ENCODE results near the gene KCNQ1. TPM values are rescaled to one million over a fixed set of nuclear protein-coding genes. Genes with fewer than 3 reads are reported as not detected.

Gene KCNQ1
- total and polyA plus RNA-seq, 2 donors (not counting 1 experiment from before 2014, with no cell fraction given) = not detected

GRCh38 chr11:2881981-2882375, 437.2 kb downstream of the KCNQ1 start:
- Histone ChIP-seq H3K27me3 (ENCODE audit: control insufficient read depth, insufficient read depth, low read length) (peaks cover 5% of the 10 kb centered on the region), H3K27ac (ENCODE audit: insufficient read depth, low read length) (no peak overlapping the region), H3K4me2 (ENCODE audit: extremely low read depth, insufficient read depth, low read length) (no peak overlapping the region), H3K4me3 (replicated peaks in 1 of 4; ENCODE audit: control extremely low read depth in 1 of 4, insufficient read depth in 1 of 4, low read depth in 3 of 4, low read length in 4 of 4) (no peak overlapping the region), H2AFZ (ENCODE audit: low read length) (no peak overlapping the region), H4K20me1 (ENCODE audit: control insufficient read depth, extremely low read depth, insufficient read depth, low read length) (no peaks in the 10 kb centered on the region), H3K36me3 (ENCODE audit: control insufficient read depth, insufficient read depth, low read length) (no peaks in the 10 kb centered on the region), H3K79me2 (ENCODE audit: control insufficient read depth, insufficient read depth, low read length) (no peaks in the 10 kb centered on the region), H3K9me3 (ENCODE audit: control insufficient read depth, insufficient read depth, low read depth, low read length) (no peaks in the 10 kb centered on the region), H3K9ac (ENCODE audit: insufficient read depth, low read length) (no peak overlapping the region), H3K4me1 (ENCODE audit: control insufficient read depth, extremely low read depth, insufficient read depth, low read length) (no peaks in the 10 kb centered on the region)
- no peak for DNase-seq (ENCODE audit: low read depth in 2 of 2)
- TF ChIP-seq CTCF (conservative IDR thresholded peaks at IDR 0.05 in 1 of 2, IDR thresholded peaks at IDR 0.05 in 1 of 2; ENCODE audit: low read depth in 1 of 2, low read length in 2 of 2) (no peak), EZH2 (IDR thresholded peaks at IDR 0.05; ENCODE audit: low read length, missing control alignments) (no peak)

- Histone ChIP-seq H3K4me2 (ENCODE audit: extremely low read depth, insufficient read depth, low read length) (no peak overlapping the region), H3K27ac (ENCODE audit: insufficient read depth, low read length) (no peak overlapping the region), H4K20me1 (ENCODE audit: control insufficient read depth, extremely low read depth, insufficient read depth, low read length) (no peaks in the 10 kb centered on the region), H3K4me3 (replicated peaks in 1 of 4; ENCODE audit: control extremely low read depth in 1 of 4, insufficient read depth in 1 of 4, low read depth in 3 of 4, low read length in 4 of 4) (peak overlapping the region in 2 of 4 experiments; percentile 75 to 77), H3K79me2 (ENCODE audit: control insufficient read depth, insufficient read depth, low read length) (no peaks in the 10 kb centered on the region), H3K9me3 (ENCODE audit: control insufficient read depth, insufficient read depth, low read depth, low read length) (no peaks in the 10 kb centered on the region), H2AFZ (ENCODE audit: low read length) (no peak overlapping the region), H3K36me3 (ENCODE audit: control insufficient read depth, insufficient read depth, low read length) (no peaks in the 10 kb centered on the region), H3K27me3 (ENCODE audit: control insufficient read depth, insufficient read depth, low read length) (peaks cover 5% of the 10 kb centered on the region), H3K4me1 (ENCODE audit: control insufficient read depth, extremely low read depth, insufficient read depth, low read length) (no peaks in the 10 kb centered on the region), H3K9ac (ENCODE audit: insufficient read depth, low read length) (no peak overlapping the region)
- DNase-seq (ENCODE audit: low read depth in 2 of 2) = no peak
- TF ChIP-seq CTCF (conservative IDR thresholded peaks at IDR 0.05 in 1 of 2, IDR thresholded peaks at IDR 0.05 in 1 of 2; ENCODE audit: low read depth in 1 of 2, low read length in 2 of 2) (no peak), EZH2 (IDR thresholded peaks at IDR 0.05; ENCODE audit: low read length, missing control alignments) (no peak)
Observed at GRCh38 chr11:2882396-2883110, 437.7 kb downstream of the KCNQ1 start.

- peak overlapping the region; percentile 50 to 77 (median 72) for H3K4me3 ChIP-seq (replicated peaks in 1 of 4; ENCODE audit: control extremely low read depth in 1 of 4, insufficient read depth in 1 of 4, low read depth in 3 of 4, low read length in 4 of 4)
- H3K4me1 ChIP-seq (ENCODE audit: control insufficient read depth, extremely low read depth, insufficient read depth, low read length) = no peaks in the 10 kb centered on the region
- H3K9me3 ChIP-seq (ENCODE audit: control insufficient read depth, insufficient read depth, low read depth, low read length) = no peaks in the 10 kb centered on the region
- no peak overlapping the region for H2AFZ ChIP-seq (ENCODE audit: low read length)
- H4K20me1 ChIP-seq (ENCODE audit: control insufficient read depth, extremely low read depth, insufficient read depth, low read length) = no peaks in the 10 kb centered on the region
- H3K9ac ChIP-seq (ENCODE audit: insufficient read depth, low read length) = peak overlapping the region; percentile 66
- H3K79me2 ChIP-seq (ENCODE audit: control insufficient read depth, insufficient read depth, low read length) = no peaks in the 10 kb centered on the region
- TF ChIP-seq CTCF (conservative IDR thresholded peaks at IDR 0.05 in 1 of 2, IDR thresholded peaks at IDR 0.05 in 1 of 2; ENCODE audit: low read depth in 1 of 2, low read length in 2 of 2) (no peak), EZH2 (IDR thresholded peaks at IDR 0.05; ENCODE audit: low read length, missing control alignments) (no peak)
- peak overlapping the region; percentile 64 for H3K4me2 ChIP-seq (ENCODE audit: extremely low read depth, insufficient read depth, low read length)
- H3K27ac ChIP-seq (ENCODE audit: insufficient read depth, low read length) = no peak overlapping the region
- no peaks in the 10 kb centered on the region for H3K36me3 ChIP-seq (ENCODE audit: control insufficient read depth, insufficient read depth, low read length)
- H3K27me3 ChIP-seq (ENCODE audit: control insufficient read depth, insufficient read depth, low read length) = peaks cover 3% of the 10 kb centered on the region
- DNase-seq (ENCODE audit: low read depth in 2 of 2) = no peak
Observed at GRCh38 chr11:2883640-2883978, 438.8 kb downstream of the KCNQ1 start.

Measured in fibroblast of lung (primary cell).